ENCODE measurements around the gene LDLRAD4.

GRCh38 chr18:13538630-13539029 is 320.1 kb downstream of the LDLRAD4 start:
- TF ChIP-seq, protein P1, sequence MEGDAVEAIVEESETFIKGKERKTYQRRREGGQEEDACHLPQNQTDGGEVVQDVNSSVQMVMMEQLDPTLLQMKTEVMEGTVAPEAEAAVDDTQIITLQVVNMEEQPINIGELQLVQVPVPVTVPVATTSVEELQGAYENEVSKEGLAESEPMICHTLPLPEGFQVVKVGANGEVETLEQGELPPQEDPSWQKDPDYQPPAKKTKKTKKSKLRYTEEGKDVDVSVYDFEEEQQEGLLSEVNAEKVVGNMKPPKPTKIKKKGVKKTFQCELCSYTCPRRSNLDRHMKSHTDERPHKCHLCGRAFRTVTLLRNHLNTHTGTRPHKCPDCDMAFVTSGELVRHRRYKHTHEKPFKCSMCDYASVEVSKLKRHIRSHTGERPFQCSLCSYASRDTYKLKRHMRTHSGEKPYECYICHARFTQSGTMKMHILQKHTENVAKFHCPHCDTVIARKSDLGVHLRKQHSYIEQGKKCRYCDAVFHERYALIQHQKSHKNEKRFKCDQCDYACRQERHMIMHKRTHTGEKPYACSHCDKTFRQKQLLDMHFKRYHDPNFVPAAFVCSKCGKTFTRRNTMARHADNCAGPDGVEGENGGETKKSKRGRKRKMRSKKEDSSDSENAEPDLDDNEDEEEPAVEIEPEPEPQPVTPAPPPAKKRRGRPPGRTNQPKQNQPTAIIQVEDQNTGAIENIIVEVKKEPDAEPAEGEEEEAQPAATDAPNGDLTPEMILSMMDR (IDR thresholded peaks at IDR 0.05): no peak
- no peak for TF ChIP-seq POLR2A (IDR thresholded peaks at IDR 0.05)
